GM12878 (cell line): ENCODE data around the gene IVD. TPM values are rescaled to one million over a fixed set of nuclear protein-coding genes. Genes with fewer than 3 reads are reported as not detected.
A peak's percentile ranks its signal among the peaks of the same experiment; 100 is the strongest.

Experiments
- ATAC-seq: fragments of 200-7000 bp; cut with Tn5 transposase; 3 replicates; pipeline ENCODE4 v1.9.1; 2020; ENCODE audit warnings: mild to moderate bottlenecking, moderate library complexity
- BruUV-seq: library from RNA; stranded (reverse); fragments of 400-500 nt; replicated peaks from 2 replicates; lab custom pipeline; 2021; lab: Mats Ljungman, UMichigan
- CTCF ChIA-PET: fragments of 300-600 bp; sonication (Branson Sonifier 250); formaldehyde crosslinking; extraction: SDS; loops from one replicate; lab custom pipeline; 2021; ENCODE audit warnings: inconsistent platforms; lab: Yijun Ruan, JAX
- POLR2A ChIA-PET: fragments of 350-600 bp; formaldehyde crosslinking; extraction: SDS; loops from one replicate; lab custom pipeline; 2021; ENCODE audit warnings: inconsistent platforms; lab: Charles Lee
- RAD21 ChIA-PET: fragments of 300-600 bp; sonication (Branson Sonifier 250); formaldehyde crosslinking; loops from one replicate; lab custom pipeline; 2023; ENCODE audit warnings: antibody characterized with exemption; ENCODE audit not compliant: unreplicated experiment; lab: Charles Lee
- SMC1A ChIA-PET: fragments of 300-600 bp; sonication (Branson Sonifier 250); formaldehyde crosslinking; loops from one replicate; lab custom pipeline; 2023; ENCODE audit not compliant: unreplicated experiment, uncharacterized antibody; lab: Charles Lee
- DNase-seq: peaks from one replicate; pipeline ENCODE4 v3.0.0-alpha.2; 2011; ENCODE audit warnings: low read depth, low spot score
- FAIRE-seq: peaks from 3 replicates; lab custom pipeline; 2011; peaks lifted over from hg19 to GRCh38; lab: Jason Lieb, UNC
- H2AFZ ChIP-seq: 2 replicates; pipeline ENCODE4 v1.6.0; 2011; ENCODE audit warnings: low read depth, low read length, control low read depth; ENCODE audit not compliant: control insufficient read depth
- H3K27ac ChIP-seq: 2 replicates; pipeline ENCODE4 v1.5.1; 2011; ENCODE audit warnings: control low read depth; ENCODE audit not compliant: control insufficient read depth, insufficient read depth
- H3K27me3 ChIP-seq, 2 experiments: replicated peaks in 1 of 2; 2 replicates each; pipeline versions ENCODE4 v1.6.0 to v1.6.1; 2011; ENCODE audit warnings: low read length in 1 of 2; ENCODE audit not compliant: control insufficient read depth in 2 of 2, insufficient read depth in 2 of 2
- H3K36me3 ChIP-seq, 2 experiments: 2 replicates each; pipeline ENCODE4 v1.5.1; 2011; ENCODE audit warnings: low read length in 1 of 2; ENCODE audit not compliant: control insufficient read depth in 2 of 2, insufficient read depth in 2 of 2
- H3K4me1 ChIP-seq: 2 replicates; pipeline ENCODE4 v1.6.1; 2011; ENCODE audit warnings: mild to moderate bottlenecking, low read length, moderate library complexity, mixed read lengths; ENCODE audit not compliant: control insufficient read depth, insufficient read depth
- H3K4me2 ChIP-seq: 2 replicates; pipeline ENCODE4 v1.6.0; 2011; ENCODE audit warnings: control low read depth; ENCODE audit not compliant: control insufficient read depth, insufficient read depth
- H3K4me3 ChIP-seq: fragments of 200-600 bp; sonication (generic); 2 replicates; pipeline ENCODE4 v1.5.1; 2016
- H3K79me2 ChIP-seq: 2 replicates; pipeline ENCODE4 v1.6.0; 2011; ENCODE audit warnings: low read length; ENCODE audit not compliant: control insufficient read depth, insufficient read depth
- H3K9ac ChIP-seq: 2 replicates; pipeline ENCODE4 v1.8.0; 2011; ENCODE audit warnings: low read length, control low read depth, mixed read lengths; ENCODE audit not compliant: control insufficient read depth, insufficient read depth
- H3K9me3 ChIP-seq: replicated peaks from 3 replicates; pipeline ENCODE4 v1.5.1; 2011; ENCODE audit warnings: mild to moderate bottlenecking, low read length; ENCODE audit not compliant: control insufficient read depth, insufficient read depth
- H4K20me1 ChIP-seq: 2 replicates; pipeline ENCODE4 v1.6.0; 2011; ENCODE audit not compliant: control insufficient read depth, insufficient read depth
- ATF3 ChIP-seq: IDR thresholded peaks from 2 replicates; pipeline ENCODE4 v1.6.1; 2011; ENCODE audit warnings: low read depth, mild to moderate bottlenecking, low read length, moderate library complexity, borderline replicate concordance; ENCODE audit errors: extremely low read depth
- E2F8 ChIP-seq: fragments of 450-650 bp; IDR thresholded peaks from 2 replicates; pipeline ENCODE4 v1.6.1; 2018; ENCODE audit warnings: mild to moderate bottlenecking, low read depth, moderate library complexity; ENCODE audit not compliant: partially characterized antibody
- ELK1 ChIP-seq: IDR thresholded peaks from 2 replicates; pipeline ENCODE4 v1.6.1; 2012; ENCODE audit warnings: low read depth, low read length, improper control_type of control experiment
- HDAC6 ChIP-seq: fragments of 200-600 bp; sonication (generic); IDR thresholded peaks from one replicate; pipeline ENCODE4 v1.8.0; 2017; ENCODE audit warnings: antibody characterized with exemption; ENCODE audit not compliant: unreplicated experiment
- JUNB ChIP-seq: IDR thresholded peaks from 2 replicates; pipeline ENCODE4 v1.6.1; 2016; ENCODE audit warnings: antibody characterized with exemption, mild to moderate bottlenecking
- NFYA ChIP-seq: IDR thresholded peaks from 2 replicates; pipeline ENCODE4 v1.6.1; 2011; ENCODE audit warnings: low read depth, mild to moderate bottlenecking, low read length, improper control_type of control experiment, borderline replicate concordance
- NFYB ChIP-seq: IDR thresholded peaks from 2 replicates; pipeline ENCODE4 v1.6.1; 2011; ENCODE audit warnings: low read depth, mild to moderate bottlenecking, low read length, improper control_type of control experiment, moderate library complexity; ENCODE audit not compliant: insufficient read depth
- RBBP5 ChIP-seq: fragments of 200-600 bp; sonication (generic); conservative IDR thresholded peaks from 2 replicates; pipeline ENCODE4 v1.6.1; 2016
- SMAD1 ChIP-seq: fragments of 450-650 bp; IDR thresholded peaks from 2 replicates; pipeline ENCODE4 v1.6.1; 2018; ENCODE audit warnings: mild to moderate bottlenecking, low read depth; ENCODE audit not compliant: partially characterized antibody
- TCF7 ChIP-seq: IDR thresholded peaks from 2 replicates; pipeline ENCODE4 v1.6.1; 2014; ENCODE audit warnings: antibody characterized with exemption, borderline replicate concordance
- YBX1 ChIP-seq: fragments of 450-650 bp; IDR thresholded peaks from 2 replicates; pipeline ENCODE4 v1.6.1; 2016; ENCODE audit warnings: antibody characterized with exemption
- YY1 ChIP-seq: IDR thresholded peaks from 2 replicates; pipeline ENCODE4 v1.6.1; 2011; ENCODE audit warnings: low read depth, mild to moderate bottlenecking, low read length
- ZBTB40 ChIP-seq: fragments of 450-650 bp; IDR thresholded peaks from 2 replicates; pipeline ENCODE4 v1.6.1; 2016; ENCODE audit warnings: mild to moderate bottlenecking, moderate library complexity, borderline replicate concordance
- ZNF384 ChIP-seq: IDR thresholded peaks from 2 replicates; pipeline ENCODE4 v1.6.1; 2012; ENCODE audit warnings: low read depth, mild to moderate bottlenecking, low read length, improper control_type of control experiment, borderline replicate concordance
- ZZZ3 ChIP-seq: IDR thresholded peaks from 2 replicates; pipeline ENCODE4 v1.6.1; 2011; ENCODE audit warnings: low read depth; ENCODE audit not compliant: control insufficient read depth, insufficient read length
- WGBS: methylation state at CpG from one replicate; pipeline ENCODE4 v1.1.6; 2016; ENCODE audit warnings: low lambda C conversion rate; ENCODE audit not compliant: insufficient replicate concordance, insufficient coverage; ENCODE audit errors: missing lambda C conversion rate; 5-methylcytosine and 5-hydroxymethylcytosine counted together
- in situ Hi-C: fragments of 300-500 bp; cut with MboI; formaldehyde crosslinking; loops from 9 replicates; pipeline ENCODE4 v1.14.3; 2018; ENCODE audit warnings: mixed read lengths
- intact Hi-C: fragments of 100-400 bp; cut with micrococcal nuclease; formaldehyde crosslinking; loops from one replicate; pipeline ENCODE4 v1.14.2; 2022; ENCODE audit not compliant: unreplicated experiment
- polyA plus RNA-seq, 11 experiments: library from polyadenylated mRNA; depleted of rRNA in 4 of 11; unstranded in 6 of 11; stranded (reverse) in 5 of 11; fragments of >200 nt; fragmentation: Nextera tagmentation in 4 of 11; fragmentation: Illumina TruSeq in 1 of 11; extraction: Ambion mirVana in 4 of 11; extraction: Trizol in 1 of 11; gene quantifications; 1 replicate in 1 of 11; 2 replicates in 10 of 11; pipeline versions ENCODE4 v1.2.1 to v1.2.3, GENCODE V29; 2011 to 2016; ENCODE audit warnings: inconsistent platforms in 2 of 11, missing spikeins in 2 of 11, low read depth in 1 of 11
- total RNA-seq, 4 experiments: library from RNA; depleted of rRNA in 3 of 4; stranded (reverse); fragments of >200 nt in 3 of 4; fragmentation: Illumina TruSeq in 1 of 4; extraction: Trizol in 1 of 4; gene quantifications; 2 replicates each; pipeline versions ENCODE4 v1.2.1 to v1.2.3, GENCODE V29; 2013 to 2021

IVD gene
- total and polyA plus RNA-seq, 10 of the 15 experiments (the other 5 are each of a cell fraction or from before 2014, with no cell fraction given) = 5.3 to 59.8 (median 45.7) TPM

- in situ Hi-C loops = no loop called here
- ATAC-seq (no peak), FAIRE-seq (no peak), DNase-seq (no peak)
- Histone ChIP-seq H3K9me3 (no peaks in the 10 kb centered on the region), H3K9ac (no peak overlapping the region), H3K4me2 (peak overlapping the region; percentile 54; the same call in 1 of the 2 replicates), H3K27ac (no peak overlapping the region), H3K4me1 (peaks cover 21% of the 10 kb centered on the region), H4K20me1 (no peaks in the 10 kb centered on the region), H3K79me2 (peaks cover 9% of the 10 kb centered on the region), H3K36me3 (peaks cover 6 to 10% of the 10 kb centered on the region in 2 experiments), H3K27me3 (no peaks in the 10 kb centered on the region), H3K4me3 (peak overlapping the region; percentile 43; the same call in 1 of the 2 replicates), H2AFZ (peak overlapping the region; percentile 77; the same call in 1 of the 2 replicates)
- ChIA-PET CTCF (interaction anchor here (1.0 to 1.3 kb wide), 5 partner anchors 13 to 95 kb away, joined by 3 to 4 read pairs (median 3); partner anchors contain the start of gene CCDC32), RAD21 (no interaction called here), SMC1A (interaction anchor here (0.6 to 1.2 kb wide), 2 partner anchors 25 to 119 kb away, joined by 3 read pairs; no protein-coding TSS in a partner anchor), POLR2A (interaction anchor here (1.1 to 1.3 kb wide), 3 partner anchors 19 to 27 kb away, joined by 3 to 4 read pairs (median 3); no protein-coding TSS in a partner anchor)
- TF ChIP-seq ZBTB40 (no peak), SMAD1 (no peak), HDAC6 (no peak), E2F8 (no peak), JUNB (no peak), ZNF384 (no peak), ELK1 (no peak), TCF7 (no peak), YY1 (no peak), NFYB (no peak), ATF3 (no peak), RBBP5 (no peak), NFYA (no peak), YBX1 (no peak), ZZZ3 (no peak)
- intact Hi-C loops = no loop called here
- 88% methylated on average over 7 of the region's 7 CpGs for WGBS
- BruUV-seq = no TSS peak
These were observed 64.3 kb downstream of the IVD start for GRCh38 chr15:40469776-40470390.
